NCI-H1105 treated with DMSO at 0.1 percent for 48 hours (cell line): ENCODE data around the gene PNMT.

Source experiments
- DNase-seq: peaks from one replicate; lab custom pipeline; 2025; lab: John Stamatoyannopoulos, UW

The PNMT gene

GRCh38 chr17:39667945-39668924 is at the start of gene PNMT:
Gene PNMT (plus strand): TSS chr17:39668453. CDS start chr17:39668476, 23 bp downstream.
- DNase-seq: peak; percentile 36

DNA sequence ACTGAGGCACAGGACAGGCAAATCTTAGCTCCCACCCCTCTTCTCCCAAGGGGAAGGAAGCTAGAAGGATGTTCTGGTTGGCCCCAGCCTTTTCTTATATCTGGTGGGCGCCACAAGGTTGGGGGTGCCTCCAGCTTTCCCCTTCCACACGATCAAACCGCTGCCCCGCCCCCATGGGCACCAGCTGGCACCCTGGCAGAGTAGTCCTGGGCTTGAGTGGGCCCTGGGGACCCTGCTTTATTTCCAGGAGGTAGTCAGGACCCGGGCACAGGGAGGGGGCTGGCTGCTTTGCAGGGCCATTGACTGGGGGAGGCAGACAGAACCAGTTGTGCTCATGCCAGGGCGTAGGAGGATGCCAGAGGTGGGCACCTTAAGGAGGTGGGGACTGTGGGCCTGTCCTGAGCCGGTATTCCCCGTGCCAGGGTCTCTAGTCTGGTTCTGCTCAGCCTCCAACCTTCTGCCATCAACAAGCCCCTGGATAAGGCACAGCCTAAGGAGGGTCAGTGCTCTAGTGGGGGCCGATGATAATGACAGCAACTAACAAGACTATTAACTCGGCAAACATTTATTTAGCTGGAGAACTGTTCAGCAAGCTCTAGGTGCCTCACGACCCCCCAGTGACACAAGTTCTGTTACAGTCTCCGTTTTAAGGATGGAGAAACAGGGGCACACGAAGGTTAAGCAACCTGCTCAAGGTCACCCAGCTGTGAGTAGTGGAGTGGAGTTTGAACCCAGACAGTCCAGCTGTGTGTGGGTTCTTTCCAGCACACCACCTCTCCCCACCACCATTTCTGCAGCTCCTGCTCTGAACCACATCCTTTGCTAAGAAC is 49.1 kb upstream of the PNMT start:
- DNase-seq: no peak

- DNase-seq: no peak
These were observed 48.5 kb upstream of the PNMT start for GRCh38 chr17:39619786-39620101.

- peak; percentile 70 for DNase-seq
These were observed 46.5 kb upstream of the PNMT start for GRCh38 chr17:39621523-39622379.

- no peak for DNase-seq
These were observed 45.8 kb upstream of the PNMT start for GRCh38 chr17:39622380-39623006.

- peak; percentile 64 for DNase-seq
These were observed 44.8 kb upstream of the PNMT start for GRCh38 chr17:39623356-39623950.

- DNase-seq: no peak
These were observed 43.9 kb upstream of the PNMT start for GRCh38 chr17:39624313-39624712.

- no peak for DNase-seq
These were observed 43.0 kb upstream of the PNMT start for GRCh38 chr17:39625198-39625785.

DNA sequence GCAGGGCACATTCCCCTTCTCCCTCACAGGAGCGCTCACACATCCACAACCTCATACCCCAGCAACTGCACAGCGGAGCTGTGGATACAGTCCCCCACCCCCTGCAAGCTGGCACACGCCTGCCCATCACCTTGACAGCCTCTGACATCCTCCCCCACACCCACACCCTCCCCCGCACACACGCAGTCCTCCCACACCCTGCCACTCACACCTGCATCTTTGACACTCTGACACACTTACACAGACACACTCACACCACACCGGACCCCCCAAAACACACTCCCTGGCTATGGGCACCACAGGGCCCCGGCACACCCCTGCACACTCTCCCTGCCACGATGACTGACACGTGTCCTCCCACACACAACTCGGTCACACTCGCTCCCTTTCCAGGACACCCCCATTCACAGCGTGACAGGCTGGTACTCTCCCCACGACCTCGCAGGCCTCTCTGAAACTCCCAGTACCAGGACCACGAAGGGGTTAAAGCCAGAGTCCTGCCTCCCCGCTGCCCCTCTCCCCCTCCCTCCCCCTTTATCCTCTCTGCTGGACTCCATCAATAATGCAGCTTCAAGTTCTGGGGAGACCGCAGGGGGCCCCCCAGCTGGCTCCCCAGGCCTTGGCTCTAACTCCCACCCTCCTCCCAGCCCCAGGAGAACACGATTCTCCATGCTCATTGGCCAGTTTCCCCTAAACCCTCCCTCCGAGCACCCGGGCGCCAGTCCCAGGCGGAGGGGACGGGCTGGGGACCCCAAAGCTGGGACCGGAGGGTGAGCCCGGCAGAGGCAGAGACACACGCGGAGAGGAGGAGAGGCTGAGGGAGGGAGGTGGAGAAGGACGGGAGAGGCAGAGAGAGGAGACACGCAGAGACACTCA is 41.8 kb upstream of the PNMT start, which contains the start of gene PPP1R1B:
TSS of gene PPP1R1B (plus strand) at position 782 of the 876 bp plus-strand sequence. CDS start 441 bp downstream, outside the sequence.
- DNase-seq: no peak

DNA sequence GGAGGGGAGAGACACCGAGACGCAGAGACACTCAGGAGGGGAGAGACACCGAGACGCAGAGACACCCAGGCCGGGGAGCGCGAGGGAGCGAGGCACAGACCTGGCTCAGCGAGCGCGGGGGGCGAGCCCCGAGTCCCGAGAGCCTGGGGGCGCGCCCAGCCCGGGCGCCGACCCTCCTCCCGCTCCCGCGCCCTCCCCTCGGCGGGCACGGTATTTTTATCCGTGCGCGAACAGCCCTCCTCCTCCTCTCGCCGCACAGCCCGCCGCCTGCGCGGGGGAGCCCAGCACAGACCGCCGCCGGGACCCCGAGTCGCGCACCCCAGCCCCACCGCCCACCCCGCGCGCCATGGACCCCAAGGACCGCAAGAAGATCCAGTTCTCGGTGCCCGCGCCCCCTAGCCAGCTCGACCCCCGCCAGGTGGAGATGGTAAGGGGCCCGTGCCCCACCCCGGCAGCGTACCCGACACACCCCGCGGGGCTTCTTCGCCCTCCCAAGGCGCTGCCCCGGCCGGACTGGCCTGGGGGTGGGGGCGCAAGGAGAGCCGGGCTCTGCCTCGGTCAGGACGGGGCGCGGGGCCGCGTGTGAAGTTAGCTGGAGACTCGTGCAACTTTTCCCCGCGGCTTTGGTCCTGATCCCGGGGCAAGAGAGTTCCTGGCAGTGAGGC is 41.1 kb upstream of the PNMT start:
- DNase-seq: no peak

GRCh38 chr17:39627712-39628516 is 40.3 kb upstream of the PNMT start:
- DNase-seq: no peak

DNA sequence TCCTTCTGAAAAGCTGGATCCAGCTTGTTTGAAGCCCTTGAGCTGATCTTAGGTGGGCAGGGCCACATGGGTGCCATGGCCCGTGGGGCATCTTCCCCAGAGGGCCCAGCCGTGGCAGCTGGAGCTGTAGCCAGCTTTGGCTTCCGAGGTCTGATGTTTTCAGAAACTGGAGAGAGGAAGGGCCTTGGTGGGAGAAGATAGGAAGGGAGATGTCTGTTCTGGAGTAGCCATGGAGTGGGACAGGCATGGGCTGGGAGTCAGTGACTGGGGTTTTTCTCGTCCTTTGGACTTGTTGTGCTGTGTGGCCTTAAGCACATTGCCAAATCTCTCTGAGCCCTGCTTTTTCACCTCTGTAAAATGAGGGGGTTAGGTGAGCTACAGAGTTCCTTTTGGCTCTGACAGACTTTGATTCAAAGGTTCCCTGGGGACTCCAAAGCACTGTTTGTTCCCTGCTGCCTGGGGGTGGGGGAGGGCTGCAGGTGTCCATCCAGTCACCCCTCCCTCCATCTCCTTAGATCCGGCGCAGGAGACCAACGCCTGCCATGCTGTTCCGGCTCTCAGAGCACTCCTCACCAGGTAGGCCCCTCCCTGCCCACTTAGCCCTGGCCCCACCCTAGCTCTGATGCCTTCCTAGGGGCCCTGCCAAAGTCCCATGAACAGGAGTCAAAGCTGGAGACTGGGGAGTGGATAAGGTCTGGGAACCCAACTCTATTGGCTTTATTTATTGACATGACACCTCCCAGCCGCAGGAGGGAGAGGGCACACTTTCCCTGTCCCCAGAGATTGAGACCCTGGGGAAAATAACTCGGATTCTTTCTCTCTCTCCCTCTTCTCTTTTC is 39.4 kb upstream of the PNMT start:
- DNase-seq: no peak

DNA sequence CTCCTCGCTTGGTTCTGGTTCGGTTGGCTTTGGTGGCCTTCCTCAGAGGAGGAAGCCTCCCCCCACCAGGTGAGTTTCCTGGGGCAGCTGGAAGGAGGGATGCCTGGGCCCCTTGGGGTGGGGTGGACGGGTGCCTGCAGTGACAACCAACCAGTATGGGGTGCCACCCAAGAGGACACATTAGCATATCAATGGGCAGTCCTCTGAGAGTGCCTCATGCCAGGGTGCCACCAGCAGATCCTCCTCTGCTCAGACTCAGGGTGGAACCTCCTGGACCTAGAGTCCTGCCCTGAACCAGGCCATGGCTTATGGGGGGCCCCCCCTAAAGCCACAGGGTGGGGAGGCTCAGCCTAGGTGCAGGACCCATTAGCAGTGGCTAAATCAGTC is 38.8 kb upstream of the PNMT start:
- DNase-seq: no peak

- DNase-seq: no peak
These were observed 38.4 kb upstream of the PNMT start for GRCh38 chr17:39629898-39630297.

GRCh38 chr17:39631403-39631802 is 36.9 kb upstream of the PNMT start:
- no peak for DNase-seq

DNA sequence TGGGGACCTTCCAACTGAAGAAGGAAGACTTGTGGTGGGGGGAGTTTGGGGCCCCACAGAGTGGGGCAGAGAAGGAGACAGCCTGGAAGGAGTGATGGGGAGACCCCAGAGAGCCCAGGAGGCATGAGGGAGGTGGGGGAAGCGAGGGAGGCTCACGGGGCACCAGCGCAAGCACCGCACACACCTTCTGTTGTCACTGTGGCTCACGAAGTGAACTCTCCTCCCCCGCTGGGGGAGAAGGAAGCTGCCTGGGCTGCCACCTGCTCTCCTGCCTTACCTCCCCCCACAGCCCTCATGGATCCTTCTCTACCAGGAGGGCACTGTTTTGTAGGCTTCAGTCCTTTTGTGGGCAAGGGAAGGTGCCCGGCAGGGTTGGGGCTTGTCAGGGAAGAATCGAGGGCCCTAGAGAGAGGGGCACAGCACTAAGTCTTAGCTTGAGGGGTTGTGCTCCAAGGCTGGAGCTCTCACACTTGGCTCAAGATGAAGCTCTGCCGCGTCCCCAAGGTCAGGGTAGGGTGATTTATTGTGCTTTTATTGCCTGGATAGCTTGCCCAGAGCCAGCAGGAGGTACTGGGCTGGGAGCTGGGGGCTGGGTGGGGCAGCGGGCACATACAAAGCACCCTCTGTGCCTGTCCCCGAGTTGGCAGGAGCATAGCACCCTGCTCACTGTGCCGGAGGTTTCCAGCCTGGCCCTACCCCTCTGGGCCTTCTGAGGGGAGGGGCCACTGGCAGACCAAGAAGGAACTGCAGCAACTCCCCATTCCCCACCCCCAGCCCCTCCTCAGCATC is 35.9 kb upstream of the PNMT start:
- no peak for DNase-seq
